Measurements from ENCODE around the gene NALCN.
"Not testable (repeated sequence)": the region's sequence is repeated elsewhere in the genome, so short reads cannot be mapped to it uniquely, and the experiment has no call there.

Gene NALCN

GRCh38 chr13:101339202-101339601, 77.1 kb downstream of the NALCN start:
- no peak for DNase-seq

GRCh38 chr13:101332583-101332982, 83.7 kb downstream of the NALCN start:
- peak in 1 of 4 experiments; percentile 1 for DNase-seq

GRCh38 chr13:101331731-101332130, 84.6 kb downstream of the NALCN start:
- no peak for DNase-seq

GRCh38 chr13:101327871-101328270, 88.4 kb downstream of the NALCN start:
- no peak for DNase-seq

GRCh38 chr13:101326710-101327109, 89.6 kb downstream of the NALCN start:
- DNase-seq, result no peak

- no peak for DNase-seq
These were observed 90.9 kb downstream of the NALCN start for GRCh38 chr13:101325423-101325822.

GRCh38 chr13:101323601-101324000, 92.7 kb downstream of the NALCN start:
- DNase-seq, result no peak

GRCh38 chr13:101317986-101318523, 98.3 kb downstream of the NALCN start:
- no peak for DNase-seq

- not testable (repeated sequence) for DNase-seq
These were observed 102.8 kb downstream of the NALCN start for GRCh38 chr13:101313479-101313878.

GRCh38 chr13:101309014-101309619, 107.2 kb downstream of the NALCN start:
- no peak for DNase-seq

GRCh38 chr13:101308247-101309013, 107.9 kb downstream of the NALCN start:
- DNase-seq, result no peak

GRCh38 chr13:101307181-101307701, 109.1 kb downstream of the NALCN start:
- DNase-seq, result no peak

- DNase-seq, result no peak
These were observed 109.5 kb downstream of the NALCN start for GRCh38 chr13:101306773-101307172.

- DNase-seq, result no peak
These were observed 110.3 kb downstream of the NALCN start for GRCh38 chr13:101305981-101306411.

- no peak for DNase-seq
These were observed 112.8 kb downstream of the NALCN start for GRCh38 chr13:101303521-101303920.

GRCh38 chr13:101301053-101301452, 115.3 kb downstream of the NALCN start:
- no peak for DNase-seq

GRCh38 chr13:101300531-101300930, 115.8 kb downstream of the NALCN start:
- DNase-seq, result no peak

- no peak for DNase-seq
These were observed 117.8 kb downstream of the NALCN start for GRCh38 chr13:101298517-101298916.

- DNase-seq, result no peak
These were observed 118.5 kb downstream of the NALCN start for GRCh38 chr13:101297794-101298193.

GRCh38 chr13:101292711-101293110, 123.6 kb downstream of the NALCN start:
- DNase-seq, result no peak

- no peak for DNase-seq
These were observed 124.4 kb downstream of the NALCN start for GRCh38 chr13:101291646-101292515.

GRCh38 chr13:101291206-101291605, 125.1 kb downstream of the NALCN start:
- DNase-seq, result no peak

GRCh38 chr13:101289764-101290163, 126.5 kb downstream of the NALCN start:
- DNase-seq, result no peak

All from suppressor macrophage (primary cell).